Measurements from ENCODE around the gene BIRC7. TPM values are rescaled to one million over a fixed set of nuclear protein-coding genes. Genes with fewer than 3 reads are reported as not detected.

The BIRC7 gene
- total RNA-seq, 1 experiment from 2014 or later = 0.17 TPM

GRCh38 chr20:63272105-63273058 is 36.7 kb downstream of the BIRC7 start, which contains the start of gene ARFGAP1 (continued):
- TF ChIP-seq ATF2 (CRISPR knock-in tag; IDR thresholded peaks at IDR 0.05; ENCODE audit: borderline replicate concordance, low read depth) = no peak
- TF ChIP-seq HMGA2 (CRISPR knock-in tag; IDR thresholded peaks at IDR 0.05) = no peak
- TF ChIP-seq FOXP1 (CRISPR knock-in tag; IDR thresholded peaks at IDR 0.05; ENCODE audit: borderline replicate concordance) = peak; percentile 79
- TF ChIP-seq MAX (CRISPR knock-in tag; IDR thresholded peaks at IDR 0.05) = no peak
- 0 out of 2 replicates have a peak, but pooled peaks have one; percentile 35 for TF ChIP-seq E2F5 (CRISPR knock-in tag; IDR thresholded peaks at IDR 0.05)
- TF ChIP-seq USF2 (CRISPR knock-in tag; IDR thresholded peaks at IDR 0.05) = peak; percentile 33; the same call in 1 of the 2 replicates
- TF ChIP-seq ATF1 (CRISPR knock-in tag; IDR thresholded peaks at IDR 0.05) = no peak
- peak; percentile 84 for TF ChIP-seq FOXK1 (CRISPR knock-in tag; IDR thresholded peaks at IDR 0.05)
- 0 out of 2 replicates have a peak, but pooled peaks have one; percentile 64 for TF ChIP-seq MYBL2 (CRISPR knock-in tag; IDR thresholded peaks at IDR 0.05)
- TF ChIP-seq ETV6 (CRISPR knock-in tag; IDR thresholded peaks at IDR 0.05) = no peak
- 0 out of 2 replicates have a peak, but pooled peaks have one; percentile 72 for TF ChIP-seq KAT7 (CRISPR knock-in tag; IDR thresholded peaks at IDR 0.05; ENCODE audit: borderline replicate concordance)

- Mint-ChIP-seq H3K27ac (peak overlapping the region; percentile 94), H3K36me3 (peaks cover 14% of the 10 kb centered on the region), H3K27me3 (ENCODE audit: low read depth) (no peaks in the 10 kb centered on the region), H3K9me3 (no peaks in the 10 kb centered on the region), H3K4me3 (peak overlapping the region; percentile 92), H3K4me1 (peaks cover 16% of the 10 kb centered on the region)
- ChIA-PET CTCF (interaction anchor here (0.6 to 3.6 kb wide), 10 partner anchors 8 to 105 kb away, joined by 3 to 43 read pairs (median 8); no protein-coding TSS in a partner anchor), POLR2A (interaction anchor here (0.9 kb wide), 1 partner anchor 21 kb away, joined by 3 read pairs; no protein-coding TSS in a partner anchor)
- no peak for ATAC-seq
- no peak for TF ChIP-seq GABPB1 (CRISPR knock-in tag; IDR thresholded peaks at IDR 0.05)
- TF ChIP-seq ATF3 (CRISPR knock-in tag; conservative IDR thresholded peaks at IDR 0.05) = no peak
- no peak for TF ChIP-seq ZNF671 (CRISPR knock-in tag; IDR thresholded peaks at IDR 0.05)
- TF ChIP-seq KAT7 (CRISPR knock-in tag; IDR thresholded peaks at IDR 0.05; ENCODE audit: borderline replicate concordance) = 0 out of 2 replicates have a peak, but pooled peaks have one; percentile 9
- DNase-seq (ENCODE audit: low spot score) = no peak
These were observed 37.4 kb downstream of the BIRC7 start for GRCh38 chr20:63273059-63273579.

- ChIA-PET CTCF (interaction anchor here (1.1 to 3.6 kb wide), 4 partner anchors 36 to 91 kb away, joined by 4 to 43 read pairs (median 9); no protein-coding TSS in a partner anchor), POLR2A (no interaction called here)
- Mint-ChIP-seq H3K4me3 (peak overlapping the region; percentile 92), H3K9me3 (no peaks in the 10 kb centered on the region), H3K4me1 (peaks cover 14% of the 10 kb centered on the region), H3K27ac (peak overlapping the region; percentile 94), H3K36me3 (peaks cover 18% of the 10 kb centered on the region), H3K27me3 (ENCODE audit: low read depth) (no peaks in the 10 kb centered on the region)
- DNase-seq (ENCODE audit: low spot score) (no peak), ATAC-seq (no peak)
- TF ChIP-seq ATF6 (CRISPR knock-in tag; IDR thresholded peaks at IDR 0.05) (no peak), TP53 (CRISPR knock-in tag; IDR thresholded peaks at IDR 0.05) (no peak), USF1 (CRISPR knock-in tag; IDR thresholded peaks at IDR 0.05) (no peak), RORB (CRISPR knock-in tag; IDR thresholded peaks at IDR 0.05) (no peak), ETV6 (CRISPR knock-in tag; IDR thresholded peaks at IDR 0.05) (no peak), ZNF512 (CRISPR knock-in tag; IDR thresholded peaks at IDR 0.05; ENCODE audit: borderline replicate concordance) (no peak), ZMAT4 (CRISPR knock-in tag; IDR thresholded peaks at IDR 0.05) (no peak)
These were observed 38.1 kb downstream of the BIRC7 start for GRCh38 chr20:63273635-63274380.

Measured in WTC11 (cell line).